Stimulated activated CD8-positive, alpha-beta memory T cell treated with anti-CD3 and anti-CD28 coated beads, Interleukin-7, amount 100 ng/mL, for 1 hour (primary cell): Measurements from ENCODE around the gene WDR45B.

Experiments used
- DNase-seq, 2 donors: peaks; one replicate each; pipeline ENCODE4 v3.0.0-alpha.2; 2020; ENCODE audit warnings: low read depth in 2 of 2

WDR45B gene

DNA sequence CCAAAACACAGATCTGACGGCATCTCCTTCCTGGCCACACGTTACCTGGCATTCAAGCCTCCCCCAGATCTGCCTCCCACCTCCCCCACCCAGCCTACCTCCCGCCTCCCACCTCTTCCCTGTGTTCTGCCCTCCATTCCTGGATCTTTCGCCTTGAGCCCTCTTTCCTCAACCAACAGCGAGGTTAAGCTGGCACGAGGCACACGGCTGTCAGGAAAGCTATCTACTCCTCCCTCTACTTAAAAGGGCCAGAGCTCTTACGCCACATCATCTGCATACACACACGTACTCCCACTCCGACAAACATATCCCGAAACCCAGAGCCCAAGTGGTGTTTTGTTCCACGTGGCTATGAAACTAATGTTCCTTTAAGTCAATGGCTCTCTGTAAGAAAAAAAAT, 18.0 kb downstream of the WDR45B start:
- DNase-seq = no peak

DNA sequence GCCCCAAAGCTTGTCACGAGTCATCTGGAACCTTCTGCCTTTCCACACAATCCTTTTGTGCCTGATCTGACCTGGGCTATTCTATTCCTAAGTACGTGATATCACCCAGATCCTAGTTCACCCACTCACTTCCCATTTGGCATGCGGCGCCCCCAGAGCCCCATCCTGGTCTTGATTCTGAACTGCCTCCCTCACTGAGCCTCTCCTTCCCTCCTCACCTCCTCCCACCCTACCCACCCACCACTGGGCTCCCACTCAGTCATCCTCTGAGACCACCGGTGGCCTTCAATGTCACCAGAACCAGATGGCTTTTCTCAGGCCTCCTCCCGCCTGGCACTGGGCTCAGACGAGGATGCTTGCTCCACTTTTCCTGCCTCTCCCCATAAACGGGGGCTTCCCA, 18.5 kb downstream of the WDR45B start:
- DNase-seq = no peak

DNA sequence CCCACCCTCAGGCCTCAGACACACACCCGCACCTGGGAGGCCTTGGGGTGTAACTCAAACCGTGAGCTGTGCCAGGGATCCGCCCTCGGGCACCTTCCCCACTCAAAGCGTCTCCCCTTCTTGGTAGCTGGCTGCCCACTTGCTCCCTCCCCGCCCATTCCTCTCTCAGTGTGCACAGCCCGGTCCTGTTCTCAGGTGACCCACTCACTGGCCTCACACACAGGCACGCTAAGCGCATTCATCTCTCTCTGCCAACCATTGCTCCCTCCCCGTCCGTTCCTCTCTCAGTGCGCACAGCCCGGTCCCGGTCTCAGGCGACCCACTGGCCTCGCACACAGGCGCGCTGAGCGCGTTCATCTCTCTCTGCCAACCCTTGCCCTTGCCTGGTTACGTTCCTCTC, 20.8 kb downstream of the WDR45B start:
- DNase-seq = no peak

- DNase-seq = no peak
Measured at GRCh38 chr17:82623707-82624106, 24.5 kb downstream of the WDR45B start.

DNA sequence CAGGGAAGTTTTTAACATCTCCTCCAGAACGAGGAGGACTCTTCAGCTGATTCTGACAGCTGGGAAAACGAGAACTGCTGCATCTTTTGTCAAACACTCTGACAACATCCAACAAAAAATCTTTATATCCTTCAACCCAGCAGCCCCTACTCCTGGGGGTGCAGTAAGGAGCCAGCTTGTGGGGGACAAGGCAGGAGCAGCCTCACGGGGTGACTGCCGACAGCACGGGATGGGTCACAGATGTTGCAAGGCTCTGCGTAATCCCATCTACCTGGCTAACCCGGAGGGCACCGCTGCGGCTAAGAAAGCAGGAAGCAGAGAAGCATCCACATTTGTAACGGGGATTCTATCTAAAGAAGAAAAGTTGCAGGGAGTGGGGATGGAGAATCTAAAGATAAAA, 28.6 kb downstream of the WDR45B start:
- no peak for DNase-seq

DNA sequence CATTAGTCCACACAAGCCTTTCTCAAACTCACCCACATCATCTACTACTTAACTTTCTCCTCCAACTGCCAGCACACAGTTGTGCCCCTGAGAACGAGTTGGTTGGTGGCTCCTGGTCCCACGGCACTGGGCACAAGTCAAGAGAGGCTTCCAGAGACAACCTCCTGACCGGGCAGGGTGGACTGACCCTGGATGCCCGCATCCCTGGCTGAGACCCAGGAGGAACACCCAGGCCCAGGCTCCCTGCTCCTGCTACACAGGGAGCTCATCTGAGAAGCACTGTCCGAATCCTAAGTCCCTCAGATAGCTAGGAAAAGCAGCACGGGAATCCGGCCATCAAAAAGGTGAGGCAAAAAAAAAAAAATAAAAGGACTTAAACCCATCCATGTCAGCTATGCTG, 29.0 kb downstream of the WDR45B start:
- DNase-seq = no peak

- no peak for DNase-seq
Measured at GRCh38 chr17:82616021-82616711, 32.1 kb downstream of the WDR45B start.

DNA sequence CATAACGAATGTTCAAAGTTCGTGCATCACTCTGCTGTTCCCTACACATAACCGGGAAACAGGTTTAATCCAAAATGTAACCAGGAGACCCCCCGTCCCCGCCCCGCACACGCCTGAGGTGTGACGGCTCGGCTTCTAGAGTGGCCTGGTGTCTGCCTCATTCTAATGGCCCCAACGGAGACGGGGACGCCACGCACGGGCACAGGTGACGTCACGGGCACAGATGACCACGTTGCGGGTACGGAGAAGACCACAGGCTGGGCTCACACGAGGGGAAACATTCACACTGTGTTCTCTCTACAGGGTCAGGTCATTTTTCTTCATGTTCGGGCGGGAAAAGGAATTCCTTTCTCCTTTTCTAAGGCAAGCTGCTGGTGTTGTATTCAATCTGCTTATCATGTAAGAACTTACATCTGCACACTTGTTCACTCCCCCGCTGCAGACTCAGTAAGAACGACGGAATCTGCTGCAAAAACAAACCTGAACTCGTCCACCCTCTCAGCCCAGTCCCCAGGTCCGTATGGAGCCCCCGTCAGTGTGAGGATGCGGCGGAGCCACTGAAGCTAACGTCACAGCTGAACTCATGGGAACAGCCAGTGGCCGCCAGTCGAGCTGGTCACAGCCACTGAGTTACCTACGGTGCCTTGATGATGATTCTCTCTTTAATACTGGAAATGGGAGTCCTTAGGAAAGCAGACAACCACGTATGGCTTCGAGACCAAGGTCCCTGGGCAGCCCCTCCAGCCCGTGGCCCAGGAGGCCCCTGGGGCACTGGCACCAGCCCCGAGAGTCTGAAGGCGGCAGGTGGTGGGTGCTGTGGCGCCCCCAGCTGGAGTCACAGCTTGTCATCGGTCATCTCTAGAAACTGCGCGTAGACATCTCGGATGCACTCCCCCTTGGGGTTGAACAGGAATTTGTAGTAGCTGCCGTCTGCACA, 32.9 kb downstream of the WDR45B start:
- no peak for DNase-seq

DNA sequence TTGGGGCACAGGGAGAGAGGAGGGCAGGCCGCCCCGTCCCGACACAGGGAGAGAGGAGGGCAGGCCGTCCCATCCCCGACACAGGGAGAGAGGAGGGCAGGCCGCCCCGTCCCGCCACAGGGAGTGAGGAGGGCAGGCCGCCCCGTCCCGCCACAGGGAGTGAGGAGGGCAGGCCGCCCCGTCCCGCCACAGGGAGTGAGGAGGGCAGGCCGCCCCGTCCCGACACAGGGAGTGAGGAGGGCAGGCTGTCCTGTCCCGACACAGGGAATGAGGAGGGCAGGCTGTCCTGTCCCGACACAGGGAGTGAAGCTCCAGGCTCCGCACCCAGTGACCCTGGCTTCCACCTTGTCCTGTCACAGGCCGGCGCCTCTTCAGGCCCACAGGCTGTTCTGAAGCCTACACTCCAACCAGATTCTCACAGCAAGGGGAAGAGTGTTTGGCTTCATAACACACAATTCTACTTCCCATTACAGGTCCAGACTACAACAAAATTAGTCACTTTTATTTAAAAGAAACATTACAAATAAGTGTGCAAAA, 34.1 kb downstream of the WDR45B start:
- DNase-seq = no peak

DNA sequence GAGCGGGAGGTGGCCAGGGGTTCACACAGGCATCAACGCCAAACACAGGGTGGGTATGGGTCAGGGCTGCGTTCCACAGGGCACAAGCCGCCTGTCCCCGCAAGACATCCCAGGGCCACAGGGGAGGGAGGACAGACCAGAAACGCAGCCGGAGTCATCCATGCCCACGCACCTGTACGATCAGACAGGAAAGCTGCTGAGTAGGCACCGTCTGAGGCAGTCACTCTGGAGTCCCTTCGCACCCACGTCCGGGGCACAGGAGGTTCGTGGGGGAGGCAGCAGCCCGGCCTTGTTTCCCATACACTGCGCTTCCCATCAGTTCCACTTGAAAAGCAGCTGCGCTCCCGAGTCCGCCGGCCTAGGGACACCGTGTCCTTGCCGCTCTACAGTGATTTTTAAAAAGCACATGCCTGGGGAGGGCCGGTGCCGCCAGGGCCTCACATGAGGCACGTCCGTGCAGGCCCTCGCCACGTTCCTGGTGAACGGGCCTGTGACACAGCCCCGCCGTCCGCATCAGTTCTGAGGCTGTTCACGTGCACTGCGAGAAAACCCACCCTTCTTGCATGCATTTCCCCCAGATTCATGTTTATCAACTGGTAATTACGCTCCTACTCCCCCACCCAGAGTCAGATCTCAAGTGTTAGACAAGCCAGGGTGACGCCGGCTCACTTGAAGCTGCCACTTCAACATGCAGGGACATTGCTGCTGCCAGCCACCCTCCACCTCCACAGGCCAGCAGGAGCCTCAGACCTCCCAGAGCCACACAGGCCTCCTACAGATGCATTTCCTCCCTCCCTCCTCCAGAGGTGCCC, 34.8 kb downstream of the WDR45B start:
- DNase-seq = no peak

DNA sequence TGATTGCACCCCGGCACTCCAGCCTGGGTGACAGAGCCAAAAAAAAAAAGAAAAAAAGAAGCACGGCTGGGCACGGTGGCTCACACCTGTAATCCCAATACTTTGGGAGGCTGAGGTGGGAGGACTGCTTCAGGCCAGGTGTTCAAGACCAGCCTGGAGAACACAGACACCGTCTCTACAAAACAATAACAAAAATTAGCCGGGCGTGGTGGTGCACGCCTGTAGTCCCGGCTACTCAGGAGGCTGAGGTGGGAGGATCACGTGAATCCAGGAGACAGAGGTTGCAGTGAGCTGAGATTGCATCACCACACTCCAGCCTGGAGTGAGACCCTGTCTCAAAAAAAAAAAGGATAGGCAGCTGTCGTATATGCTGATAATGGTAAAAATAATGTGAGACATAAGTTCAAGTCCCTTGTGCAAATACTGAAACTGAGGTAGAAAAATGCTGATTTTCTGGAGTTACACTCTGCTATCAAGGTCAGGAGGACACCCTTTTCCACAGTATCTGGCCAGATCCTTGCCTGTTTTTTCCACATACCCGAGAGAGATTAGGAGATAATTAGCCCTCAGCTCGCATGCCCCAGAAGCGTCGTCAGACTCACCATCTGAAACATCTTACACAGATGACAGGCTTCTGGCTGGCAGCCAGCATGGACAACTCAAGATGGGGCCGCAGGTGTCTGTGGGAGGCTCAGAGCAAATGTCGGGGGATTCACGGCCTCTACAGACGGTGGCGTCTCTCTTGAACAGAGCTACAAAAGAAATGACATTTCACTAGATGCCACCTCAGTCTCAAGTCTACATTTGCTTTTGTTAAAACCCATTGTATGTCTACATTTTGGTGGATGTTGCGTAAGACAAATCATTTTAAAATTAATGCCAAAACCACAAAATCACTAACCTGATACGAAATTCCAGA, 36.8 kb downstream of the WDR45B start:
- no peak for DNase-seq

GRCh38 chr17:82609655-82610054, 38.6 kb downstream of the WDR45B start:
- DNase-seq = no peak

- DNase-seq = no peak
Measured at GRCh38 chr17:82608816-82609215, 39.4 kb downstream of the WDR45B start.

DNA sequence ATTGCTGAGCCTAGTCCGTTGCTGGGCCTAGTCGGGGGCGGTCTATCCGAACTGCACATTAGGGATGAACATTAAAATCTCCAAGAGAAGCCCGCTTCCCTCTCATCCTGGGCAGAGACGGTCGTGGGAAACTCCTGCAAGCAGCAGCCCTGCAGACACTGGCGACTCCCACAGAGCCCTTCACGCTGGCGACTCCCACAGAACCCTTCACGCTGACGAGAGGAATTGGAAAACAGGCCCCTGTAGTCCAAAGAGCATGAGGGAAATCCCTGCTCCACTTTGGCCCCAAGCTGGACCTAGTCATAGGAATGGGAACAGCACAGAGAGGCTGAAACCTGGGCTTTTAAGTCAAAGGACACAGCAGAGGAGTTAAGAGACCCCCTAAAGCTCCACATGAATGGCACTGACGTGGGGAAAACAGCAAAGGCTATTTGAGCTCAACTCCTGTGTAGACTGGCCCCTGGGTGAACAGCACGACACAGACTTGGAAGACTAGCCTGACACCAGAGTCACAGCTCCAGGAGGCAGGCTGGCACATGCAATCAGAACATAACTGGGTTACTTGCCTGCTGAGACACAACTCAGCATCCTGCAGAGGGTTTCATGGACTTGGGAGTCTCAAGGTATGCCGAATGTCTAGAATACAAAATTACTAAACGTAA, 42.2 kb downstream of the WDR45B start:
- no peak for DNase-seq

GRCh38 chr17:82604532-82604931, 43.7 kb downstream of the WDR45B start:
- DNase-seq = no peak

DNA sequence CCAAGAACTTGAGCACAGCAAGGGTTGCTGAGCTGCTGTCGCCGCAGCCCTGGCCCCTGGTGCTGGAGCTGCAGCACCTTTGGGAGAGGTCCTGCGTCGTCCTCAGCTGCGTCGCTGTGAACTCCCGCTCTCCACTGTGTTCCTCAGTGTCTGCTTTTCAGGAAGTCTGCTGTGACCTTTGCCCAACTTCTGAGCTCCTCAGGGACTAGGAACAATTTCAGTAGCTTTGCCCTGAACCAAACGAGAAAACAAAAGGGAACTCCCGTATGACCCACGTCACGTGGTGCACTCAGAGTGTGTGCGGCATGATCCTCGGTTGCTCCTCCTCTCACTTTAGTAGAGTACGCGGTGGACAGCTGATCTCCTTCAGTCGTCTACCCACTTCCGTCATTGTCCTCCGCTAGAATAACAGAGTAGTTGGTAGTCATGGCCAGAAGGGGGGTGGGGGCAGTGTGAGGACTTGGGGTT, 44.2 kb downstream of the WDR45B start:
- DNase-seq = no peak

GRCh38 chr17:82602986-82603710, 45.1 kb downstream of the WDR45B start:
- DNase-seq = no peak

DNA sequence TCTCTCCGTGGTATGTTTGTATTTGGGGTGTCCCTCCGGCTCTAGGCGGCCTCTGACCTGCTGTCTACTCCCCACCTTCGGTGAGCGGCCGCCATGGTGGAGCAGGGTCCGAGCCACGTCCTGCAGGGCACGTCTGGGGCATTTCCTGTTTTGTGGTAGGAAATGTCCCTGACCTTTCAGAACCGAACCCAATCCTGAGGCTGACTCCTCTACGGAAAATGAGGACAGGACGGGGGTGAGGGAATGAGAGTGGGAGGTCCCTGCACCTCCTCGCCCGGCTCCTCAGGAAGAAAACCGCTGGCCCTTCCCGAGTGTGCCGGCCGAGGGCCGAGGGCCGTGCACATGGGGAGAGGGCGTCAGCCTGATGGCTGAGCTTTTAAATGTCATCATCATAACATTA, 45.8 kb downstream of the WDR45B start:
- DNase-seq = no peak

DNA sequence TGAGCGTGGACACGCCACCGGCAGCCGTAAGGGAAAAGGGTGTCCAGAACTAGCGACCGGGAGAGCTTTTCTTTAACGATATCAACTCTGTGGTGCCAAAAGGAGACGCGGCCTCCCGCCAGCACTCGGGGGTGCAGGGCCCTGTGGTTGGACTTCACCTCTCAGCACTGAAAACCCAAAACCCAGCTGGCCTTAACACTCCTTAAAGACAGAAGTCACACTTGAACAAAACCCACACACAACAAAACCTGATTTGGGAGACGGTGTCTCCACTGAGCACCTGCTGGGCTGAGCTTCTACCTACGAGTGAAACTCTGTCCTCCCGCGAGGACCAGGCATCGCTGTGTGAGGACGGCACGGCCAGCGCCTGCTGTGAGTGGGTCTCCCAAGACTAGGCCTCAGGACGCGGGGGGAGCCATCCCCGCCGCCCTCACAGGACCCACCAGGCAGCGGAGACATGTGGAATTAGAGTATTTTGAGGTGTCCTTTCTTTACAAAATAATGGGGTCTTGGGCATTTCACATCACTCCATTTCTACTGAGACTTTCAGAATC, 46.7 kb downstream of the WDR45B start:
- no peak for DNase-seq
